Ramos (cell line): ENCODE data around the gene CD9.

Experiments used
- in situ Hi-C: fragments of 300-500 bp; cut with MboI; formaldehyde crosslinking; loops from one replicate; pipeline ENCODE4 v1.14.3; 2022; ENCODE audit warnings: low sequenced_read_pairs; ENCODE audit not compliant: unreplicated experiment

The CD9 gene

DNA sequence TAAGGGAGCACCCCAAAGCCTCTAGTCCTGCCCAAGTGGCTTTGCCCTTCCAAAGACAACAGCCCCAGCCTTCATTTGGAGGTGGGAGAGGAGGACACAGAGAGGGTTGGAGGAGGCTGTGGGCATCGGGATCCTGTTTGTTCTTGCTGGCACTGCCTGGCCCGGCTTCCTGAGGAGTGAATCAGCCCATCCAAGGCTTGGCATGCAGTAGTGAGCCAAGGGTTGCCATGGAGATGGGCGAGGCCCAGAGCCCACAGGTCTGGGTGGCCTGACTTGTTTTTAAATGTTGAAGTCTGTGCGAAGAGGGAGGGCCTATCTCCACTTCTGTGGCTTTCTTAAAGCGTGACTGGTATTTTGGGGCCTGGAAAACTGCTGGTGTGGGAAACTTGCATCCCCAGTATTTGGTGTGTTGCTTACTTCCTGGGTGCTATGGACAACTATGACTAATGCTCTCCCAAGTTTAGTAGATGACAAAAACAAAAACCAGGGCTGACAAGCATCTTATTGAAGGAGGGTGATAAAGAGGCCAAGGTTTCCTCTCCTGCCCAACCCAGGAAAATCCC lies 15.8 kb downstream of the CD9 start:
- in situ Hi-C loops = no loop called here

DNA sequence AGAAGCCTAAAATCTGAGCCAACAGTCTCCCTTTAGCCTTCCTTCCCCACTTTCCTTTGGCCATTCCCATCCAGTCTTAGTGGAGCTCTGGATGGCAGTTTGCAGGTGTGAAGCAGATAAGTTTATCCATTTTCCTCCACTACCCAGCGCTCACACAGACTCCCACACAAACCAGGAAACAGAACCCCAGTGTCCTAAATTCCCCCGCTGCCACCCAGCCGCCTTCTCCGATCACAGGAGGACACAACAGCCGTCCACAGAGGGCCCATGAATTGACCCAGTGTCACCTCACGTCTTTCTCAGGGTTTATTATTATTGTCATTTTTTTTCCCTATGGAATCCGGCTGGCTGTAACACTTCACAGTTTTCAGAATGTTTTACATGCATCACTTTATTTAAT lies 16.4 kb downstream of the CD9 start:
- in situ Hi-C loops = no loop called here

DNA sequence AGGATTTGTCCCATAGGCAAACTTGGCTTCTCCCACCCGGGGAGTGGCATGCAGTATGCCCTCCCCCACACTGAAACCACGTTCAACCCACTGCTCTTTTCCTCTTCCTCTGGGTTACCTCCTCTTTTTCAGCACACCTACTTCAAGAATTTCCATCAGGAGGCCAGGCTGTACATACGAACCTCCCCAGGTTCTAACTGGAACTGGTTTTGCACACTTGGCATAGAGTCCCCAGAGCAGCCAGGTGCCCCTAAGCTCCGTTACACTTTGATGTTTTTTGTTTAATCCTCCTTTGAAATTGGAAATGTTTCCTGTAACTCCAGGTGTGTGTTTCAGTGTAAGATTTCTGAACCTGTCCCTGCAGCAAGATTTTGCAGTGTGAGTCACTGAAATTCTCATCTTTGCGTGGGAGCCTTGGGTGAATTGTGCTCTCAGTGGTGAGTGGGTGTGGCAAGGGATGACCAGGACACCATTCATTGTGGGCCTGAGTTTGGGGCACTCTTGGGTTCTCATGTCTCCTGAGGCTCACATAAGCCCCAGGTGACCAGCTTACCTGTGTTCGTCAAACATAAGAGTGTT lies 18.2 kb downstream of the CD9 start:
- in situ Hi-C loops = no loop called here

DNA sequence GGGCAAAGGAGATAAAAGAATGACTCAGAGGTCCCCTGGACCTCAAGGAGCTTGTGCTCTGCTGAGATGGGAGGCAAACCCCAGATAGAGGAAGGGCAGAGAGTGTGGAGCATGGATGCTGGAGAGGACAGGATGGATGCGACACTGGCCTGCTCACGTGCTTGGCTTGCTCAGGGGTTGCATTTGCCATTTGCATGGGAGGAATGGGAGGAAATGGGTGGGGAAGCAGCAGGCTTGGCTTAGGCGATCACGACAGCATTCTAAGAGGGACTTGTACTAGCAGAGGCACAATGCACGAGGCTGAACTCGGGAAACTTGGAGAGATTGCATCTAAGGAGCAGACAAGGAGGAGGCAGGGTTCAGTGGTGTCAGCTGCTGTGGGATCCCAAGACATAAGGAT lies 19.8 kb downstream of the CD9 start:
- in situ Hi-C loops = no loop called here

DNA sequence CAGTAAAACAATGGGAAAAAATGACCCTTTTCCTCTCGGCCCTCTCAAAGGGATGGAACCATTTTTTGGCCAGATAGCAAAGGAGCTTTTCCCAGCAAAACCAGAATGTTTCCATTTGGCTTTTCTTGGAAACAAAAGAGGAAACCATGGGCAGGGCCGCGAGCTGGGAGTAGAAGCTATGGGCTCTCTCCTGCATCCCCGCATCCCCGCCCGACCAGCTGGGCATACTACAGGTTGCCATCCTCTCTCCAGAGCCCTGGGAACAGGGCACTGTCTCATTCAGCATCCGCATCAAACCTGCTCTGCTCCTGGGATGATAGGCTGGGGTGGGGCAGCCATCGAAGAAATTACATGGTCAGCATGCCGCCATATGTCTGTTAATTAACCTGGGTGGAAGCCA lies 20.9 kb downstream of the CD9 start:
- in situ Hi-C loops = no loop called here

DNA sequence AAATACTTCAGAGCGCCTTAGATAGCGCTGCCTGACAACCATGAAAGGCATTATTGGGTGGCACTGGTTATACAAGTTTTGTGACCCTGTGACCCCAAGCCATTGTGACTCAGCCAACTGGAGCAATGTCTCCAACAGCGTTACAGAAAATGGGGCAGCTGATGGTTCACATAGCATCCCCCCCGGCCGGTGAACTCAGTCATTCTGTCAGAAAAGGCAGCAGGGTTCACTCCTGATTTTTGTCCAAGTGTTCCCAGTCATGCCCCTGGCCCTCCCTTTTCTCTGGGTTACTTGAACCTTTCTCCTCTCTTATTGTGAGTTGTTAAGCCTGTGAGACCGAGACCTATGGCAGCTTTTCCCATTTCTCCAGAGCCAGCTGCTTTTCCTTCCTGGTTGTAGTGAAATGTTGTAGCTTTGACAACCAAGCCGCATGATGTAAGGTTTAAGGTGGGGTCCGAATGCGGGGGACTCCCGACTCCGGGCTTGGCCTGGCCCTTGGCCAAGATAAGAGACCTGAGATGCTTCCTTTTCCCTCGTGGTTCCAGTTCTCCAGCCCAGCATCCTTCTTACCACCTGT lies 22.0 kb downstream of the CD9 start:
- in situ Hi-C loops = no loop called here

DNA sequence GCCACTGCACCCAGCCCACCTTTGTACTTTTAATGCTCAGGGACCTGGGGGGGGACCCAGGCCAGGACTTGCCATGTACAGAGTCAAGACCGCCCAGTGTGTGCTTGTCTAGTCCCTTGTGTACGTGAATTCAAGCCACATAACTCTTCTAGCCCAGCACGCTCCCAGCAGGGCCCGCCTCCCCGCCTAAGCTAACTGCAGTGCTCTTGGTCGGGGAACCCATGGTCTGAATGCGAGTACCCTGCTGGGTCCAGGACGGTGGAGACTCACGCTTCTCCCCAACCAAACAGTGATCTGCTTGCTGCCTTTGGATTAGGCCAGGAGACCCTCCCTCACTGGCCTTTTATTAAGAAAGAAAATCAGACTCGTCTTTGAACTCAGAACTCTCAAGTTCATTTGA lies 23.3 kb downstream of the CD9 start:
- in situ Hi-C loops = no loop called here

DNA sequence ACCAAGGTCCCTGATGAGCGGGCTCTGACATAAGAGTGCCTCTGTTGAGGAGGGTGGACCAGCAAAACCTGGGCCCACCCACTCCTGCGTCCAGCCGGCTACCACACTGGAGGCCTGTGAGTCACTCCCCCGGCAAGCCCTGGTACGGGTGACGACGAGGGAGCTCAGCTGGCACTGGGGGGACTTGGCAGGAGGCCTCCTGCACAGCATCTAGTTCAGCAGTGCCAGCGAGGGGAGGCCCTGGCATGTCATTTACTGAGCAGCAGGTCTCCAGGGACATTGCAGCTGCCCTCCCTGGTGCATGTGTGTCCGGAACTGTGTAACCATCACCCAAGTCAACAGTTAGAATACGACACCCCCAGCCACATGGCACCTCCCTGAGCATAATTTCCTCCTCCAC lies 24.4 kb downstream of the CD9 start:
- in situ Hi-C loops = no loop called here

DNA sequence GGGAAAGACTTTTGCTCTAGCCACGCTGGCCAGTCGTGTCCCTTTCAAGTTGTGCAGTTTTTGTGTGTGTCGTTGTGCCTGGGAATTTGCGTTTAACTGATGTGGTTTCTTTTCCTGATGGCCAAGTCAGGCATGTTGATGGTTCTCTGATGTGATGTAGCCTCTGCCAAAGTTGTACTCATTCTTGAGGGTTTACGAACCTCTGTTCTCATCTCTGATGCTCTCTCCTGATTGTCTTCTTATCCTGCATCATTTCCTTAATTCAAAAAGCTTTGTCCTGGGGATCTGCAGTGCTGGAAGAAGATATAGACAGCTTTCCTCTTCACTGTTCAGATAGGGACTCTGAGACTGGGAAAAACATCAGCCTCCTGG lies 25.4 kb downstream of the CD9 start:
- in situ Hi-C loops = no loop called here

DNA sequence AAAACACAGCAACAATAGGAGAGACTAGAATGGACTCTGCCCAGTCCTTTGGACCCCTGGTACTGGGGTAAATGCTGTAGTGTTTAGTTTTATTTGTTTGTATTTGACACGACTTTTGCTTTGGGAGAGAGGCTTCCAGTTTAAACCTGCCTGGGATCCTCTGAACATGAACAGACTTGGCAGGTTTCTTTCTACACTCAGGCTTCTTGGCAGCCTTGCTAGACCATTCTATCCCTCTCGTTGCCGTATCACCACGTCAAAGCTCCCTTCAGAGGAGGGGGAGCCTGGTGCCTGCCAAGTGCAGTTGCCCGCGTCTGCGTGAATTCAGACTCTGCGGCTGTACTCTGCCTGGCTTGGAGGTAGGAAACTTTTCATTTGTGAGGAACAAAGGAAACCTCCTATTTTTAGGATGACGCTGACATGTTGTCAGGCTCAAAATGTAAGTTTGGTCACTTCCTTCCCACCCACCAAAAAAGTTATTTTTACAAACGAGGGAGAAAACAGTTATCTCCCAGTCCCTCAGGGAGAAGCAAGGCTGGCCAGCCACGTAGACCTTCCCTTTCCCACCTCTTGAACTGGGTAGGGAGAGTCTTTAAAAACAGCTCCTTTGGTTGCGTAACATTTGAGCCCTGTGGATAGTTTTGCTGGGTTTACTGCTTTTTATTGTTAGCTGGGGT lies 25.9 kb downstream of the CD9 start:
- in situ Hi-C loops = no loop called here

DNA sequence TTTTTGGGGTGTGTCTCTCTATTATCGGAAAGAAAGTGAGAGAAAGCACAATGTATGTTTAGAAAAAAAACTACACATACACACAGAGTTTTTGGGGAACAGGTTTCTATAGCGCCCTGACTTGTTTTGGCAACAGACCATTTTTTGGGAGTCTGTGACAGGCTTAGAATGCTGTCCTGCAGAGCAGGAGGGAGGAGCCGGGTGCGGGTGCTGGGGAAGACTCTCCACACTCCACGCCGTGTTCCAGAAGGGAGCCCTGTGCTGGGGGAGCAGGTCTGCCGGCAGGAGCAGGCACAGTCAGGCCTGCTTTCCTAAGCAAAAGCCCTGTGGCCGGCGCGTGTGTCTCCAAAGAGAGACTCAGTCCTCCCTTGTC lies 26.5 kb downstream of the CD9 start:
- in situ Hi-C loops = no loop called here

DNA sequence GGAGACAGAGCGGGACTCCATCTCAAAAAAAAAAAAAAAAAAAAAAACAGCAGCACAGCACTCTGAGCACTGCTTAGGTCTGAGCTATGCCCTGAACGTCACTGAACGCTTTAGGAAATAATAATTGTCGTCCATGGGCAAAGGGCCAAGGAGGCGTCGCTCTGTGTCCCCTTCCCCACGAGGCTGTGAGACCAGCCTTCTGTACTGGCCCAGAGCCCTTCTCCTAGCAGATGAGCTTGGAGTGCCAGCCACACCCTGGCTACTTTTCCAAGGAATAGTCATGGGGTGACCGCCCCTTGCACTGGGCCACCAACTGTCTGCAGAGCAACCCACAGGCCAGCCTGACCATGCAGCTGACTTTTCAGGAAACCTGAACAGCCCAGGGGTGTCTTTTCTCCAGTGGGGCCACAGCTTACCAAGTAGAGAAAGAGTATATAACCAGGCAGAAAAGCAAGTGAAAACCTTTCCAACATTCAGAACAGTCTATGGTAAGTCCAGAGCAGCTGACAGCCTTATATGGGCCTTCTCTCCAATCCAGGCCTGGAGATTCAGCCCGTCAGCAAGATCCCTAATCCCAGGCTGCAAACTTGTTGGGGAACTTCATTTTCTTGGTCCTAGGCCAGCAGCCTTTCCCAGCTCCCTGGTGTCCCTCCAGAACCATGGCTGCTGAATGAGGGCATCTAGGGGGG lies 28.5 kb downstream of the CD9 start:
- in situ Hi-C loops = no loop called here

DNA sequence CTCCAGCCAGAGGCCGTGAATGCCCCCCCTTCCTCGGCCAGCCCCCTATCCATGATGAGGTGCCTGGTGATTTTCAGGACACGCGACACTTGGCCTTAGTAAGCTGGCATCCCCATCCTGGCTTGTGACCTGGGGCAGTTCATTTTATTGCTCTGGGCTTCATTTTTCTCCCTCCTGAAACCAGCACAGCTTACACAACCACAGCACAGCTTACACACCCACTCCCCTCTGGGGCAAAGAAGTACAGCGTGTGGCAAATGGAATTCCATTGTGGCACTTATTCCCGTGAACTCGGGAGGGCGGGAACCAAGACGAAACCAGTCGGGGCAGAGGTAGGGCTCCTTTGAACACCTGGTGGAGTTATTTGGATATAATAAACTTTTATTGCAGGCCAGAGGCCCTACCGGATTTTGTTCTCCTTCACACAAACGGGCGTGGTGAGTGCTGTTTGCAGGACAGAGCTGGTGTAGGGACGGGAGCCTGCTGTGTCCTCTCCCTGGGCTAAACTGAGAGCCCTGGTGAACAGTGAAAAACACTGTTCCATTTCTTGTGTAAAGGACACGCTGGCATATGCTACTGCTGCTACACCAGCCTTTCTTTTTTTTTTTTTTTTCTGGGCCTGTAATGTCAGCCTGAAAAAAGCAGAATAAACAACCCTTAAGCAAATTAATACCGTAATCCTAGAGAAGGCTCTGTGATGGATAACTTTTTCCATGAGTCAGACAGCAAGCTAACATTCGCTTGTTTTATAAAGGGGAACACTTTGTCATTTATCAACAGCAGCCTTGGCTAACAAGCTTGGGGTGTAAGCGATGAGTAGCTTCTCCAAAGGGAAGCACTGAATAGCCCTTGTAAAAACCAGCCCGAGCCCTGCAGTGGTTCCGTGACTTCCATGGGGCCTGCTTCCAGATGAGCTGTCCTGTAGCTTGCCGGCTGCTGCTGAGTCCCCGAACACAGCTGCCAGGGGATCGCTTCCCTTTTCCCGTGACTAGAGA lies 29.3 kb downstream of the CD9 start:
- in situ Hi-C loops = no loop called here

DNA sequence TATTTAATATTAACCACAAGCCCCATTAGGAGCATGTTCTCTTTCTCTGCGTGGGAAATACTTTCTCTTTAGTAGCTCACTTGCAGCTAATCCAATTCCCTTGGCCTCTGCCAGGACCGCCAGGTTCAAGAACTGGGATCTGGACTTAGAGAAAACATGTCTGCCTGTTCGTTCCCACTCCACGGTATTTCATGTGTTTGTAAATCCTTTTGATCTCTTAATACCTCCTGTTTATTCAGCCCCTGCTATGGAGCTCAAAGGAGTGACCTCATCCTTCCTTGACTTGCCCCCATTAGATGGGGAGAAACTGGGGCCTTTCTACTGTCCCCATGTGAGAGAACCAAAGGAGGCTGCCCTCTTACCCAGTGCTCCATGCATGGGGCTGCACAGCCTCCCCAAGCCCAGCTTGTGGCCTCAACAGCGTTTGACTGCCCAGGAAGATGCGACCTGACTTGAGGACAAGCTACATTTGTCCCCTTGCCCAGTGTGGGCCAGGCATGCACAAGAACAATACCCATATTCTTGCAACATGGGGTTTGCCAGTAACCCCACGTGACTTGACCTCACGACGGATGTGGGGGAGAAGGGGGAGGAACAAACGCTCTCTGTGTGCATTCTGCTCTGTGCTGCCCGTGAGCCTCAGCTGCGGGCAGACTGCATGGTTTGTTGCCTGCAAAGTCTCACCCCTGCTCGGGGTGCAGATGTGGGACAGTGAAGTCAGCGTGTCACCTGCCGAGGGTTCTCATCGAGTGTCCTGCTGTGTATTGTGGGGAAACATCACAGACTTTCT lies 30.3 kb downstream of the CD9 start:
- in situ Hi-C loops = no loop called here

DNA sequence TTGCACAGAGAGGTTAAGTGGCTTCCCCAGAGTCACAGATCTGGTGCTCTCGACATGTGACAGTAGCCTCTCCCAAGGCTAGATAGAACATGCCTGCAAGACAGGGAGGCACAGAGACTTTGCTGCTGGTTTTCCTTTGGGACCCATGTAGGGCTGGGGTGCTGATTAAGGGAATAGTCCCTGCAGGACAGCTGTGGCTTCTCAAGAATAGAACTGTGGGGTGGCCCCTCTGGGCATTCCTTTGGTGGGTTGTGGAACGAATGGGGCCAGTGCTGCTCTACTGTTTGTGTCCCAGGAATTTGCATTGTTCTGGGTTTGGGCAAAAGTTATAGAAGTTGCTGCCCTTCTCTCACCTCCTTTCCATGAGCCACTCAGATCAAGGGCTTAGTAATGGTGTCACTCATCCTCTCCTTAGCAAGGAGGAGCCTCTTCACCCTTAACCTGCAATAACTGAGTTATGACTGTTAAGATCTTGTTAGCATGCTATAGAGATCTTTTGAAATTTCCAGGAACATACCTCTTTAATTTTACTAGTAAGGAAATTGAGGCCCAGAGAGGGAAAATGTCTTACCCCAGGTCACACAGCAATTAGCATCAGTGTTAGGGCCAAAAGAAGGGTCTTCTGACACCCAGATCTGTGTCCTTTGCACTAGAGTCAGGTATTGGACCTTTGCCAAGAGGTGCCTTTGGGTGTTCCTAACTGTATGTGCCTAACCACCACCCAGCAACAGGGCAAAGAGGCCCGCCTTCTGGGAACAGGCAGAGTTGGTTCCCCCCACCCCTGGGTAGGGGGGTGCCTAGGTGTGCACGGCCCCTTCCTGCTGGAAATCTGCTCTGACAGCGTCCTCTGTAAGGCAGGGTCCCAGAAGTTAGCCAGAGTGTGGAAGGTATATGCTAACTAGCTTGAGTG lies 31.4 kb downstream of the CD9 start:
- in situ Hi-C loops = no loop called here

DNA sequence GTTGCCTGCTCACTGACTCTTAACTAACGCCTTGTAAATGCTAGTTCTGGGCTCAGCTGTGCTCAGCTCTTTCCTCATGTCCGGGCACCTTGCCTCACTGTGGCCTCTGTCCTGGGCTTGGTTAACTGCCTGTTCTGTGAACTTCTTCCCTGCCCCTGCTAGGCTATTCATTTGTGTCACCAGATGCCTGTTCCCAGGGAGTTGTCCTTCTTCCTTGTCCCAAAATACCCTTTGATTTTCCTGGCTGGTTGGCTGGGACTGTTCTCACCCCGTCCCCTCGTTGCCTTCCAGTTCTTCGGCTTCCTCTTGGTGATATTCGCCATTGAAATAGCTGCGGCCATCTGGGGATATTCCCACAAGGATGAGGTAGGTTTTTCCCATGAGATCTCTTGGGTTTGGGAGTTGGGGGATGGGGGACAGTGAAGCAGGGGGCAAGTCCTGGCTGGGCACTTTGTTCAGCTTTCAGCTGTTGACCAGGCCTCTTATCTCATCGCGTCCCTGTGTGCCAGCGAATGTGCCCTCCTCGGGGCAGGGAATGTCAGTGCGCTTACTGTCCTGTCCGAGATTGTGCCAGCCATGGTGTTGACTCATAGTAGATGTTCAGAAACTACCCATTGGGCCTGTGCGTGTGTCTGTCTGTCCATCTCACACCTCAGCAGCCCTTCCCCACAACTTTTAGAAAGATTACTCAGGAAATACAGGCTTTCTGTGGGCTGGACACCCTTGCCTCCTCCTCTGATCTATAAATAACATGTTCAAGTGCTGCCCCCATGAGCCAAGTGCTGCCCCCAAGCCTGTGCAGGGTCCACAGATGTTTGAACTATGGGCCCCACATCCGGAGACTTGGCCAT lies 33.1 kb downstream of the CD9 start:
- in situ Hi-C loops = no loop called here

DNA sequence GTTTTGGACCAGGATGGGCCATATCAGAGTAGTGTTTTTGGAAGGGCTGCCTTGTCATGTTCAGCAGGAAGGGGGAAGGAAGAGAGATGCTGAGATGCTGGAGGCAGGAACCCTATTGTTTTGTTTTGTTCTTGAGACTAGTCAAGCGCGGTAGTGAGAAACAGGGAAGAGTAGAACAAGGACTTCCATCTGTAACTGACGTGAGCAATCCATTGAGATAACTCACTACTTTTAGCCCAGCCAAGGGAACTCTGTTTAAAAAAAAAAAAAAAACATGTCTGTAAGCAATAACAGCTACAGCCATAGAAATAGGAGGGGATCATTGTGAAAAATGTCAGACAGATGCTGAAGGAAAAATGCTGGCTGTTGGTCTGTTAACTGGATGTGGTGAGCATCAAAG lies 34.0 kb downstream of the CD9 start:
- in situ Hi-C loops = no loop called here

DNA sequence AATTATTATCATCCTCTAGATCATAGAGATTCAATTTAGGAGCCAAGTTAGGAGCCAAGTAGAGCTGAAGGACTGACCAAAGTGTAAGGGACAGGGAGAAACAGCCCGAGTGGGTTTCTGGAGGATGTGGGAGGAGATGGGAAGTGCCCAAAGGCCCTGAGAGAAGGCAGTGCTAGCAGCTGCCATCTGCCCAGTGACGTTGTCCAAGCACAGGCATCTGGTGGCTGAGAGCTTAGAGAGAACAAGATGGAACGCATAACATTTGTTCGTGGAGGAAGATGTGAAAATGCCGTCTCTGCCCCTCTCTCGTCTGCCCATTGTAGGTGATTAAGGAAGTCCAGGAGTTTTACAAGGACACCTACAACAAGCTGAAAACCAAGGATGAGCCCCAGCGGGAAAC lies 34.7 kb downstream of the CD9 start:
- in situ Hi-C loops = no loop called here
